NCI-H82 treated with DMSO at 0.1 percent for 48 hours (cell line): ENCODE measurements around the gene POU2AF3.
"Not testable (repeated sequence)": the region's sequence is repeated elsewhere in the genome, so short reads cannot be mapped to it uniquely, and the experiment has no call there.

Experiments
- DNase-seq: peaks from one replicate; lab custom pipeline; 2025; ENCODE audit not compliant: unreplicated experiment; lab: John Stamatoyannopoulos, UW

The POU2AF3 gene

GRCh38 chr11:111300569-111300968, 2.2 kb downstream of the POU2AF3 start:
- no peak for DNase-seq

GRCh38 chr11:111301004-111301841, 2.9 kb downstream of the POU2AF3 start:
- peak; percentile 11 for DNase-seq

- DNase-seq: no peak
Measured at GRCh38 chr11:111301842-111302118, 3.4 kb downstream of the POU2AF3 start.

GRCh38 chr11:111302298-111302697, 4.0 kb downstream of the POU2AF3 start:
- no peak for DNase-seq

- DNase-seq: no peak
Measured at GRCh38 chr11:111303461-111303860, 5.1 kb downstream of the POU2AF3 start.

- DNase-seq: no peak
Measured at GRCh38 chr11:111305162-111305802, 6.9 kb downstream of the POU2AF3 start.

- no peak for DNase-seq
Measured at GRCh38 chr11:111305876-111306275, 7.5 kb downstream of the POU2AF3 start.

GRCh38 chr11:111306321-111306720, 8.0 kb downstream of the POU2AF3 start:
- no peak for DNase-seq

GRCh38 chr11:111307472-111308108, 9.2 kb downstream of the POU2AF3 start:
- no peak for DNase-seq

GRCh38 chr11:111308140-111308539, 9.8 kb downstream of the POU2AF3 start:
- DNase-seq: peak; percentile 24

- DNase-seq: peak; percentile 53
Measured at GRCh38 chr11:111309215-111309915, 11.0 kb downstream of the POU2AF3 start.

- DNase-seq: no peak
Measured at GRCh38 chr11:111310088-111310487, 11.7 kb downstream of the POU2AF3 start.

- DNase-seq: no peak
Measured at GRCh38 chr11:111310723-111311122, 12.4 kb downstream of the POU2AF3 start.

GRCh38 chr11:111312076-111312475, 13.7 kb downstream of the POU2AF3 start:
- no peak for DNase-seq

- no peak for DNase-seq
Measured at GRCh38 chr11:111319296-111319695, 20.9 kb downstream of the POU2AF3 start.

GRCh38 chr11:111320199-111320598, 21.9 kb downstream of the POU2AF3 start:
- DNase-seq: not testable (repeated sequence)

GRCh38 chr11:111320728-111321568, 22.6 kb downstream of the POU2AF3 start:
- no peak for DNase-seq

GRCh38 chr11:111322534-111322933, 24.2 kb downstream of the POU2AF3 start:
- DNase-seq: no peak

- no peak for DNase-seq
Measured at GRCh38 chr11:111324277-111324720, 26.0 kb downstream of the POU2AF3 start.

- DNase-seq: no peak
Measured at GRCh38 chr11:111325259-111325658, 26.9 kb downstream of the POU2AF3 start.

- DNase-seq: no peak
Measured at GRCh38 chr11:111326824-111327223, 28.5 kb downstream of the POU2AF3 start.
